ENCODE results near the gene NCKAP5.
"Not testable (repeated sequence)": the region's sequence is repeated elsewhere in the genome, so short reads cannot be mapped to it uniquely, and the experiment has no call there.

Gene NCKAP5

DNA sequence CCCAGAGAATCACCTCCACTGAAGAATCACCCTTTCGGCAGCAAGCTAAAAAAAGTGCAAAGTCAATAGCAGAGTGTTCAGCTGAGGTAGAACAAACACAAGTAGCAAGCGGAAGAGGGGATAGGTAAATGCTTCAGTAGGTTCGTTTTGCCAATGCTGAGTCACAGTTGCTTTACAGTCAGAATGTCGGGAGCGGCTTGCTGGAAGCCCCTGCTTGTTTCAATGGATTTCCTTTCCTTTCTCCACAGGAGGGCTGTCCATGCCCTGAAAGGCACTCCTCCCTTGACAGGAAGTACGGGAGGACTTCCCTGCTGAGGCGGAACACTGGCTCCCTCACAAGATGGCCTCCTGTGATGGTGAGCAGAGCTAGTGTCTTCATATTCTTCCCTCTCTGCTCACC lies 752.0 kb downstream of the NCKAP5 start:
- Histone ChIP-seq H3K4me1 (ENCODE audit: control insufficient read depth, insufficient read depth, low read length) (no peaks in the 10 kb centered on the region), H3K27me3 (ENCODE audit: control insufficient read depth in 1 of 2, insufficient read depth in 2 of 2, low read length in 2 of 2) (no peaks in the 10 kb centered on the region), H3K27ac (ENCODE audit: low read length) (no peak overlapping the region), H3K9ac (ENCODE audit: low read length in 2 of 2) (no peak overlapping the region), H3K36me3 (ENCODE audit: control insufficient read depth in 2 of 2, insufficient read depth in 2 of 2, low read length in 2 of 2) (no peaks in the 10 kb centered on the region), H3K4me3 (ENCODE audit: low read length in 2 of 2) (no peak overlapping the region), H3K9me3 (ENCODE audit: control insufficient read depth in 2 of 2, low read length in 2 of 2) (no peaks in the 10 kb centered on the region)

DNA sequence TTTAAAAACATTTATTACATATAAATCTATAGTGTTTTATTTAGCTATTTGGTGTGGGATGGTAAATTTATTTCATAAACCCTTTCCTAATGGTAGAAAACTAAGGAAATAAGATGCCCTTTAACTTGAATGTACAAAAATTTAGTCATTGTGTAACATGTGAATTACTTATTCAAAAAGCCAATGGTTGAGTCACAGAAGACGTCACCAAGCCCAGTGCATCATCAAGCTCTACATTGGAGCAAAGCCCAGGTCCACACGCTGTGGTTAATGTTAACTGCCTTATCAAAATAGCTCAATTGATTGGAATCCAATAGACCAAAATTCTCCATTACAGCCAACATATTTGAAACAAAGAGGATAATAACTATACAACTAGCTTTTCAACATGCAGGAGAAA lies 752.7 kb downstream of the NCKAP5 start:
- Histone ChIP-seq H3K36me3 (ENCODE audit: control insufficient read depth in 2 of 2, insufficient read depth in 2 of 2, low read length in 2 of 2) (no peaks in the 10 kb centered on the region), H3K4me3 (ENCODE audit: low read length in 2 of 2) (no peak overlapping the region), H3K9ac (ENCODE audit: low read length in 2 of 2) (no peak overlapping the region), H3K9me3 (ENCODE audit: control insufficient read depth in 2 of 2, low read length in 2 of 2) (no peaks in the 10 kb centered on the region), H3K4me1 (ENCODE audit: control insufficient read depth, insufficient read depth, low read length) (no peaks in the 10 kb centered on the region), H3K27me3 (ENCODE audit: control insufficient read depth in 1 of 2, insufficient read depth in 2 of 2, low read length in 2 of 2) (no peaks in the 10 kb centered on the region), H3K27ac (ENCODE audit: low read length) (no peak overlapping the region)

GRCh38 chr2:132814651-132815050 lies 753.6 kb downstream of the NCKAP5 start:
- H3K27me3 ChIP-seq (ENCODE audit: control insufficient read depth in 1 of 2, insufficient read depth in 2 of 2, low read length in 2 of 2): no peaks in the 10 kb centered on the region
- no peak overlapping the region for H3K9ac ChIP-seq (ENCODE audit: low read length in 2 of 2)
- no peaks in the 10 kb centered on the region for H3K9me3 ChIP-seq (ENCODE audit: control insufficient read depth in 2 of 2, low read length in 2 of 2)
- no peaks in the 10 kb centered on the region for H3K36me3 ChIP-seq (ENCODE audit: control insufficient read depth in 2 of 2, insufficient read depth in 2 of 2, low read length in 2 of 2)
- H3K4me1 ChIP-seq (ENCODE audit: control insufficient read depth, insufficient read depth, low read length): no peaks in the 10 kb centered on the region
- no peak overlapping the region for H3K4me3 ChIP-seq (ENCODE audit: low read length in 2 of 2)
- no peak overlapping the region for H3K27ac ChIP-seq (ENCODE audit: low read length)

DNA sequence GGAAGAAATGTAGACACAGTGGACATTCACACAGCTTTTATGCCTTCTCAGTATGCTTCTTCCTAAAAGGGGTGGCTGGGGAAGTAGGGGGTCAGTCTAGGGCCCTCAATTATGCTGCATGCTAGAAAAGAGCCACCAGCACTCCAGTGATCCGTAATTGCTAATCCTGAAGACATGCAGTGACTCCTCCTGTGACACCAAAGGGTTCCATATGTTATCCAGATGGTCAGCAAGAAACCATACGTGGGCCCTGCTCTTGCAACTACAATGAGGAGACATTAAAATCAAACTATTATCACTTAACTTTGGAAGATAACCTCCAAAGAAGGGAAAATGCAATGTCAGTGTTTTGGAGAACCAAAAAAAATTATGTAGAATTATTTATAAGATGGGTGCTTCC lies 754.8 kb downstream of the NCKAP5 start:
- H3K9ac ChIP-seq (ENCODE audit: low read length in 2 of 2): no peak overlapping the region
- no peaks in the 10 kb centered on the region for H3K36me3 ChIP-seq (ENCODE audit: control insufficient read depth in 2 of 2, insufficient read depth in 2 of 2, low read length in 2 of 2)
- H3K4me1 ChIP-seq (ENCODE audit: control insufficient read depth, insufficient read depth, low read length): no peaks in the 10 kb centered on the region
- no peak overlapping the region for H3K27ac ChIP-seq (ENCODE audit: low read length)
- no peaks in the 10 kb centered on the region for H3K27me3 ChIP-seq (ENCODE audit: control insufficient read depth in 1 of 2, insufficient read depth in 2 of 2, low read length in 2 of 2)
- H3K9me3 ChIP-seq (ENCODE audit: control insufficient read depth in 2 of 2, low read length in 2 of 2): no peaks in the 10 kb centered on the region
- no peak overlapping the region for H3K4me3 ChIP-seq (ENCODE audit: low read length in 2 of 2)

DNA sequence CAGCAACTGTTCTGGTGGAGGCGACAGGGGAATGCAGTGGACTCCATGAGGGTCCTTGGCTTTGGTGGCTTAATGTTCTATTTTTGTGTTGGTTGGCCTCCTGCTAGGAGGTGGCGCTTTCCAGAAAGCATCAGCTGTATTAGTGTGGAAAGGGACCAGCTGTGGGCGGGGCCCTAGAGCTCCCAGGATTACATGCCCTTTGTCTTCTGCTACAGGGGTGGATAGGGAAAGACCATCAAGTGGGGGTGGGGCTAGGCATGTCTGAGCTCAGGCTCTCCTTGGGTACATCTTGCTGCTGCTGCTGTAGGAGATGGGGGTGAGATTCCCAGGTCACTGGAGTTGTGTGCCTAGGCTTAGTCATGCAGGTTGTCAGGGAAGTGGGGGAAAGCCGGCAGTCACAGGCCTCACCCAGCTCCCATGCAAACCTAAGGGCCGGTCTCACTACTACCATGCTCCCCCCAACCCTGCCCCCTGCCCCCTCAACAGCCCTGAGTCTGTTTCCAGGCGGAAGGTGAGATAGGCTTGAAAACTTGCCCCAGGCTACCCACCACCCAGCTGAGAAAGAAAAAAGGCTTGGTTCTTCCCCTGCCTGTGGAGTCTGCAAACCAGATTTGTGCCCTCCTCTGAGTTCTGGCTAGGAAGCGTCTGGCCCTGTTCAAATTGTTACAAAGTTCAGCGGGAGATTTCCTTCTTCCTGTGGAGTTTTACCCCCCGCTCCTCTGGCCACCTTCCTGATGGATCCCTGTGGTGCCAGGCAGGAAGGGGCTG lies 756.9 kb downstream of the NCKAP5 start:
- no peak overlapping the region for H3K9ac ChIP-seq (ENCODE audit: low read length in 2 of 2)
- H3K4me3 ChIP-seq (ENCODE audit: low read length in 2 of 2): no peak overlapping the region
- H3K27me3 ChIP-seq (ENCODE audit: control insufficient read depth in 1 of 2, insufficient read depth in 2 of 2, low read length in 2 of 2): no peaks in the 10 kb centered on the region
- no peak overlapping the region for H3K27ac ChIP-seq (ENCODE audit: low read length)
- no peaks in the 10 kb centered on the region for H3K9me3 ChIP-seq (ENCODE audit: control insufficient read depth in 2 of 2, low read length in 2 of 2)
- no peaks in the 10 kb centered on the region for H3K36me3 ChIP-seq (ENCODE audit: control insufficient read depth in 2 of 2, insufficient read depth in 2 of 2, low read length in 2 of 2)
- H3K4me1 ChIP-seq (ENCODE audit: control insufficient read depth, insufficient read depth, low read length): no peaks in the 10 kb centered on the region

DNA sequence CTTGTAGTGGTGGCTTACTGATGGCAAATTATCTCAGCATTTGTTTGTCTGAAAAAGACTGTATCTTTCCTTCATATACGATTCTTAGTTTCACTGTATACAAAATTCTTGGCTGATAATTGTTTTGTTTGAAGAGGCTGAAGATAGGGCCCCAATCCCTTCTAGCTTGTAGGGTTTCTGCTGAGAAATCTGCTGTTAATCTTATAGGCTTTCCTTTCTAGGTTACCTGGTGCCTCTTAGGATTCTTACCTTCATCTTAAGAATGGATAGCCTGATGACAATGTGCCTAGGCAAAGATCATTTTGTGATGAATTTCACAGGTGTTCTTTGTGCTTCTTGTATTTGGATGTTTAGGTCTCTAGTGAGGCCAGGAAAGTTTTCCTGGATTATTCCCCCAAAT lies 758.3 kb downstream of the NCKAP5 start:
- not testable (repeated sequence) for H3K27me3 ChIP-seq (ENCODE audit: control insufficient read depth in 1 of 2, insufficient read depth in 2 of 2, low read length in 2 of 2); H3K4me3 ChIP-seq (ENCODE audit: low read length in 2 of 2); H3K27ac ChIP-seq (ENCODE audit: low read length); H3K9me3 ChIP-seq (ENCODE audit: control insufficient read depth in 2 of 2, low read length in 2 of 2); H3K36me3 ChIP-seq (ENCODE audit: control insufficient read depth in 2 of 2, insufficient read depth in 2 of 2, low read length in 2 of 2); H3K9ac ChIP-seq (ENCODE audit: low read length in 2 of 2); H3K4me1 ChIP-seq (ENCODE audit: control insufficient read depth, insufficient read depth, low read length)

- H3K36me3 ChIP-seq (ENCODE audit: control insufficient read depth in 2 of 2, insufficient read depth in 2 of 2, low read length in 2 of 2): no peaks in the 10 kb centered on the region
- no peak overlapping the region for H3K4me3 ChIP-seq (ENCODE audit: low read length in 2 of 2)
- H3K27ac ChIP-seq (ENCODE audit: low read length): no peak overlapping the region
- no peaks in the 10 kb centered on the region for H3K27me3 ChIP-seq (ENCODE audit: control insufficient read depth in 1 of 2, insufficient read depth in 2 of 2, low read length in 2 of 2)
- no peaks in the 10 kb centered on the region for H3K4me1 ChIP-seq (ENCODE audit: control insufficient read depth, insufficient read depth, low read length)
- H3K9ac ChIP-seq (ENCODE audit: low read length in 2 of 2): no peak overlapping the region
- H3K9me3 ChIP-seq (ENCODE audit: control insufficient read depth in 2 of 2, low read length in 2 of 2): no peaks in the 10 kb centered on the region
Observed at GRCh38 chr2:132804051-132804450, 764.2 kb downstream of the NCKAP5 start.

DNA sequence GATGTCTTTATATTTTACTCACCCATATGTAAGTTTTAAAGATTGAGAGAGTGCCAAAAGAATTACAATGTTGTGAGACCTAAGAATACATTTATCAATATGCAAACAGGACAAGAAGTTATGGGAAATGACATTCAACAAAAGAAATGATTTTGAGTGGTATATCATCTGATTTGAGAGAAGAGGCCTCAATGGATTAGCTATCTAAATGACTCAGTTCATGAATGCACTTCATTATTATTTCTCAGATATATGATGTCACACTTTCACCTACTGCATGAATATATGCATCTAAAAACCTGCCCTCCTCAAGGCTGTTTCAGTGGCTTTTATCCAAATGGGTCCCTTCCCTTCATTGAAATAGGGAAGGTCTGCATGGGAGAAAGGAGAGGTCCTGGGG lies 769.9 kb downstream of the NCKAP5 start:
- H3K27ac ChIP-seq (ENCODE audit: low read length): no peak overlapping the region
- no peaks in the 10 kb centered on the region for H3K27me3 ChIP-seq (ENCODE audit: control insufficient read depth in 1 of 2, insufficient read depth in 2 of 2, low read length in 2 of 2)
- H3K4me1 ChIP-seq (ENCODE audit: control insufficient read depth, insufficient read depth, low read length): no peaks in the 10 kb centered on the region
- H3K4me3 ChIP-seq (ENCODE audit: low read length in 2 of 2): no peak overlapping the region
- H3K36me3 ChIP-seq (ENCODE audit: control insufficient read depth in 2 of 2, insufficient read depth in 2 of 2, low read length in 2 of 2): no peaks in the 10 kb centered on the region
- H3K9me3 ChIP-seq (ENCODE audit: control insufficient read depth in 2 of 2, low read length in 2 of 2): no peaks in the 10 kb centered on the region
- H3K9ac ChIP-seq (ENCODE audit: low read length in 2 of 2): no peak overlapping the region

DNA sequence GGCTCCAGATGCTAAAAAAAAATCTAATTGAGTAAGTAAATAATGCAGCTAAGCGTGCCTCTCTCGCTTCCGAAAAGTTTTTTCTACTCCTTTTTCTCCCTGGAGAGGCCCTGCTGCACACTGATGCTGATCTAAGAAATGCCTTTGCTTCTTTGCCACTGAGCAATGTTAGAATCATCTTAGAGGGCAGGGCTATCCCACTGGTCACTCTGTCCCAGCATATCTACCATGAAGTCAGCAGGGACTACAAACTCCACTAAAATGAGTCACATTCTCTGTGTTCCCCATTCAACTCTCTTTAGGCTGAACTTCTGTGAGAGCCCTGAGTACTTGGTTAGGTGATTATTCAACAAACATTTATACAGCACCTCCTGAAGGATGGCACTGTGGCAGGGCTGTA lies 770.7 kb downstream of the NCKAP5 start:
- H3K27me3 ChIP-seq (ENCODE audit: control insufficient read depth in 1 of 2, insufficient read depth in 2 of 2, low read length in 2 of 2): no peaks in the 10 kb centered on the region
- H3K36me3 ChIP-seq (ENCODE audit: control insufficient read depth in 2 of 2, insufficient read depth in 2 of 2, low read length in 2 of 2): no peaks in the 10 kb centered on the region
- no peaks in the 10 kb centered on the region for H3K4me1 ChIP-seq (ENCODE audit: control insufficient read depth, insufficient read depth, low read length)
- no peaks in the 10 kb centered on the region for H3K9me3 ChIP-seq (ENCODE audit: control insufficient read depth in 2 of 2, low read length in 2 of 2)
- H3K4me3 ChIP-seq (ENCODE audit: low read length in 2 of 2): no peak overlapping the region
- H3K9ac ChIP-seq (ENCODE audit: low read length in 2 of 2): no peak overlapping the region
- no peak overlapping the region for H3K27ac ChIP-seq (ENCODE audit: low read length)

DNA sequence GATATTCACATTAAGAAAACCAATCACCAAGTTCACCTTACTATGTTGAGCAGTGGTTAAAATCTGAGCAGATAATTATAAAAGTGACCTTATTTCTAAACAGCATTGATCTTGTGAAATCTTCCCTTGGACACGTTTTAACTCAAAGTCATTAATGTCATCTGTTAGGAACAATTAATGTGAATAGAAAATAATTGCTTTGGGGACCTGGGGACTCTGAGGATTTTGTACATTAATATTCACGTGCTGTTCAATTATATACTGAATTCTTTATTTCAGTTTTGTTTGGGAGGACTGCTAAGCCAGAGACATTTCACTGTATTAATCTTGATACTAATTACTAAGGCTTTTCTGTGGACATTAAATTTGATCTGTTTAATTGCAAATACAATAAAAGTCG lies 771.2 kb downstream of the NCKAP5 start:
- H3K9me3 ChIP-seq (ENCODE audit: control insufficient read depth in 2 of 2, low read length in 2 of 2): no peaks in the 10 kb centered on the region
- no peaks in the 10 kb centered on the region for H3K4me1 ChIP-seq (ENCODE audit: control insufficient read depth, insufficient read depth, low read length)
- H3K9ac ChIP-seq (ENCODE audit: low read length in 2 of 2): no peak overlapping the region
- no peak overlapping the region for H3K27ac ChIP-seq (ENCODE audit: low read length)
- no peak overlapping the region for H3K4me3 ChIP-seq (ENCODE audit: low read length in 2 of 2)
- no peaks in the 10 kb centered on the region for H3K36me3 ChIP-seq (ENCODE audit: control insufficient read depth in 2 of 2, insufficient read depth in 2 of 2, low read length in 2 of 2)
- no peaks in the 10 kb centered on the region for H3K27me3 ChIP-seq (ENCODE audit: control insufficient read depth in 1 of 2, insufficient read depth in 2 of 2, low read length in 2 of 2)

- Histone ChIP-seq H3K27ac (ENCODE audit: low read length) (no peak overlapping the region), H3K4me3 (ENCODE audit: low read length in 2 of 2) (no peak overlapping the region), H3K9ac (ENCODE audit: low read length in 2 of 2) (no peak overlapping the region), H3K36me3 (ENCODE audit: control insufficient read depth in 2 of 2, insufficient read depth in 2 of 2, low read length in 2 of 2) (no peaks in the 10 kb centered on the region), H3K27me3 (ENCODE audit: control insufficient read depth in 1 of 2, insufficient read depth in 2 of 2, low read length in 2 of 2) (no peaks in the 10 kb centered on the region), H3K4me1 (ENCODE audit: control insufficient read depth, insufficient read depth, low read length) (no peaks in the 10 kb centered on the region), H3K9me3 (ENCODE audit: control insufficient read depth in 2 of 2, low read length in 2 of 2) (no peaks in the 10 kb centered on the region)
Observed at GRCh38 chr2:132795220-132795619, 773.0 kb downstream of the NCKAP5 start.

Data from stomach smooth muscle (tissue), 2 donors.